ENCODE results near the gene DMC1.

DMC1 gene

DNA sequence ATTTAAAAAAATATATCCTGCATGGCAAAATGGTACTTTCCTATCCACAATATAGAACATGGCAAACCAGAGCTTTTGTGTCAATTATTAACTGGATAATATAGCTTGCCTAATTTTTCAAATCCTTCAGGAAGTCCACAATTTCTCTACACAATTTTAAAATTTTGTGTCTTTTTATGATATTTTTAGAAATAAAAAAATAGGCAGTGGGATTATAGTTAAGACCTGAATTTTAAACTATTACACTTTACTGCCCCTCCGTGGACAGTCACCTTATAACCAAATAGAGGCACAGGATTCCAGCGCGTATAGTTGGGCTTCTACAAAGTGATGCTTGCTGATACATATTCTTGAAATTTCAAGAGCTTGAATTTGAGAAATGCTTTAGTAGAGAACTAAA lies 2.1 kb upstream of the DMC1 start:
- H3K36me3 ChIP-seq, result no peaks in the 10 kb centered on the region
- H3K27me3 ChIP-seq, result peaks cover 13% of the 10 kb centered on the region
- TF ChIP-seq, protein P1, sequence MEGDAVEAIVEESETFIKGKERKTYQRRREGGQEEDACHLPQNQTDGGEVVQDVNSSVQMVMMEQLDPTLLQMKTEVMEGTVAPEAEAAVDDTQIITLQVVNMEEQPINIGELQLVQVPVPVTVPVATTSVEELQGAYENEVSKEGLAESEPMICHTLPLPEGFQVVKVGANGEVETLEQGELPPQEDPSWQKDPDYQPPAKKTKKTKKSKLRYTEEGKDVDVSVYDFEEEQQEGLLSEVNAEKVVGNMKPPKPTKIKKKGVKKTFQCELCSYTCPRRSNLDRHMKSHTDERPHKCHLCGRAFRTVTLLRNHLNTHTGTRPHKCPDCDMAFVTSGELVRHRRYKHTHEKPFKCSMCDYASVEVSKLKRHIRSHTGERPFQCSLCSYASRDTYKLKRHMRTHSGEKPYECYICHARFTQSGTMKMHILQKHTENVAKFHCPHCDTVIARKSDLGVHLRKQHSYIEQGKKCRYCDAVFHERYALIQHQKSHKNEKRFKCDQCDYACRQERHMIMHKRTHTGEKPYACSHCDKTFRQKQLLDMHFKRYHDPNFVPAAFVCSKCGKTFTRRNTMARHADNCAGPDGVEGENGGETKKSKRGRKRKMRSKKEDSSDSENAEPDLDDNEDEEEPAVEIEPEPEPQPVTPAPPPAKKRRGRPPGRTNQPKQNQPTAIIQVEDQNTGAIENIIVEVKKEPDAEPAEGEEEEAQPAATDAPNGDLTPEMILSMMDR (IDR thresholded peaks at IDR 0.05), result no peak

DNA sequence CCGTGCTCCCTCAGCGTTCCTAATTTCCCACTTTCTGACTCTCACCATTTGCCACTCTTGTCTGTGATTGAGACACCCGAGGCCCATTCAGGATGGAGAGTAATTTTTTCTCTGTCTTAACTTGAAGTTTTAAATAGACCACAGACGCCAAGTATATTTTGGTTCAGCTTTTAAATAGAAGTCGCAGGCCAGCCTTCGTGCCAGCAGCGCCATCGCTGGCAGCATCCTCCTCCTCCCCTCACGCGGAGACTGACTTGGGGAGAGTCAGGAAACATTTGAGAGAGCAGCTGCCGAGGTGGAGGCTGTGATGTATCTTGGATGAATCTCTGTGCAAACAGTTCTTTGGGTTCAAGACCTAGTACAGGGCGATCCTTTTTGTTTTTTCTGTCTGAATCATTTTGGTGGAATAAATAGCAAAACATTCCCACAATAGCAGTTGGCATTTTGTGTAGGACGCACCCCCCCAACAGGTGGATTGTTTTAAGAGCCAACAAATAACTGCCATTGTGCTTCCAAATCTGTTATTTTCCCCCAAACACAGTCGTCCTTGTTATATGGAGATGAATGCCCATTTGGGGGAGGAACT lies 889 bp upstream of the DMC1 start:
- TF ChIP-seq, protein P1 (IDR thresholded peaks at IDR 0.05), result no peak

More for the DNA sequence above, 2.1 kb upstream of the DMC1 start:
- no peaks in the 10 kb centered on the region for H3K9me3 ChIP-seq
- H3K4me3 ChIP-seq (ENCODE audit: low read depth in 1 of 2, low read length in 1 of 2), result no peak overlapping the region
- H3K4me1 ChIP-seq (ENCODE audit: control insufficient read depth in 1 of 2, insufficient read depth in 1 of 2, low read depth in 1 of 2, low read length in 1 of 2), result peaks cover 17 to 19% of the 10 kb centered on the region in 2 experiments
- H3K27ac ChIP-seq, result no peak overlapping the region

DNA sequence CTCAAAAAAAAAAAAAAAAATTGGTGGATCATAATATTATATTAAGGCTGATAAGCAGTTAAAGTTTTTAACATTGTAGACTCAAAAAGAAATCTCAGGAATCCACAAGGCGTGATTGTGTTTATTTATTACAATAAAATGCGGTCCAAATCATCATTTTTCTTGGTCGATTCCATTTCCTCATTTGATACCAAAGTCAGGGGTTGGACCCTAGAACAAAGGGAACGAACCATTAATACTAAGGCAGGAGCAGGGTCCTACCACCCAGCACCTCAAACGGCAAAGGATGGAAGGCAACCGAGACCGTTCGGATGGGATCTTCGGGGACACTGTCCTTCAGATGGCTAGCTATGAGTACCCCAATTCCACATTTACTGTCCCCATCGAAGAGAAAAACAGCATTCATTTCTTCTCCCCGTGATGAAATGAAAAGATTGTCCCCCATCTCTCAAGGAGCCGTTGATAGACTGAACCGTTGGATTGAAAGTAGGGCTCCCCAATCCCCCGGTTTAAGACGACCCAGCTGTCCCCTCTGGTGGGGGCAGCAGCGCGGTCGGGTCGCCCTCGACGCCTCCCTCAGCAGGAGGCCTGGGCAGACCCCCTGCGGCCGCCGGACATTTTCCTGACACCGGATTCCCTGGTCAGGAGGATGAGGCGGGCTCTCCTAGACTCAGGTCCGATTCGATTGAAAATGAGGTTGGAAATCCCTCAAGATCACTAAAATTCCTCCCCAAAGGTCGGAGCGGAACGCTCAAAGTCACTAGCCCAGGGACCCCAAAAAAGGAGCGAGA lies 607 bp downstream of the DMC1 start:
- no peaks in the 10 kb centered on the region for H3K9me3 ChIP-seq
- H3K27ac ChIP-seq, result no peak overlapping the region
- peaks cover 17 to 19% of the 10 kb centered on the region in 2 experiments for H3K4me1 ChIP-seq (ENCODE audit: control insufficient read depth in 1 of 2, insufficient read depth in 1 of 2, low read depth in 1 of 2, low read length in 1 of 2)
- no peaks in the 10 kb centered on the region for H3K36me3 ChIP-seq
- TF ChIP-seq, protein P1 (IDR thresholded peaks at IDR 0.05), result no peak
- peaks cover 13% of the 10 kb centered on the region for H3K27me3 ChIP-seq
- H3K4me3 ChIP-seq (ENCODE audit: low read depth in 1 of 2, low read length in 1 of 2), result peak overlapping the region; percentile 53 to 74

More for the DNA sequence above, 889 bp upstream of the DMC1 start:
- Histone ChIP-seq H3K9me3 (no peaks in the 10 kb centered on the region), H3K27me3 (peaks cover 13% of the 10 kb centered on the region), H3K27ac (peak overlapping the region; percentile 0), H3K4me3 (ENCODE audit: low read depth in 1 of 2, low read length in 1 of 2) (peak overlapping the region; percentile 62 to 74), H3K36me3 (no peaks in the 10 kb centered on the region), H3K4me1 (ENCODE audit: control insufficient read depth in 1 of 2, insufficient read depth in 1 of 2, low read depth in 1 of 2, low read length in 1 of 2) (peaks cover 17 to 19% of the 10 kb centered on the region in 2 experiments)

DNA sequence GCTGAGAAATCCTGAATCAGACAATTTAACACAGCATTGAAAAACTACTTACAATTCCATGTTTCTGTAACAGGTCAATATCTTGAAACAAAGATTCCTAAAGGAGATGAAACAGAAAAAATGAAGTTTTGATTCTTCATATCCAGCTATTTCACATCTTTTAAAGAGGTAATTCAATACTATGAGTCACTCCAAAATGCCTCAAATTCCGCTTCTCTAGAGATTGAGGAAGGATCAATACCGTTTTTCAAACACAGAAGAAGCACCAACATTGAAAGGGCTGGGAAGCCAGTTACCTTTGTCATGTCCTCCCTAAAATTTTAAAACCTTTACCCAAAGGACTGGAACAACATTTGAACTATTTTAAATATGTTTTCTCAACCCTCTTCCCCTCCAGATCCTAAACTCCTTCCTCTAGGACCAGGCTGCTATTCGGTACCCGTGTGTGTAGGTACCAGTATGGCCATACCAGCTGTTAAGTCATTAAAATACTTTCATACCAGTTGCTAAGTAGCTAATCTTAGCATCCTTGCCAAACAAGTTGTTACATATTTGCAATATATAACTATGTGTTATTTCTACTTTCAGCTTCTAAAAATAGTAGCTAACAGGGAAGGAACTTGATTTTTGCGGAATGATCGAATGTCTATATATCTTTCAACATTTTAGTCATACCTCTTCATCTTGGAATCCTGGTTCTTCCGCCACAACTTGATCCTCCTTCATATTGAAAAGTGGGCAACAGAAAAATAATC lies 2.3 kb downstream of the DMC1 start:
- H3K27me3 ChIP-seq, result peaks cover 12% of the 10 kb centered on the region
- TF ChIP-seq, protein P1 (IDR thresholded peaks at IDR 0.05), result no peak
- H3K4me1 ChIP-seq (ENCODE audit: control insufficient read depth in 1 of 2, insufficient read depth in 1 of 2, low read depth in 1 of 2, low read length in 1 of 2), result peaks cover 17 to 19% of the 10 kb centered on the region in 2 experiments
- no peaks in the 10 kb centered on the region for H3K9me3 ChIP-seq
- no peak overlapping the region for H3K27ac ChIP-seq
- H3K4me3 ChIP-seq (ENCODE audit: low read depth in 1 of 2, low read length in 1 of 2), result no peak overlapping the region
- no peaks in the 10 kb centered on the region for H3K36me3 ChIP-seq

DNA sequence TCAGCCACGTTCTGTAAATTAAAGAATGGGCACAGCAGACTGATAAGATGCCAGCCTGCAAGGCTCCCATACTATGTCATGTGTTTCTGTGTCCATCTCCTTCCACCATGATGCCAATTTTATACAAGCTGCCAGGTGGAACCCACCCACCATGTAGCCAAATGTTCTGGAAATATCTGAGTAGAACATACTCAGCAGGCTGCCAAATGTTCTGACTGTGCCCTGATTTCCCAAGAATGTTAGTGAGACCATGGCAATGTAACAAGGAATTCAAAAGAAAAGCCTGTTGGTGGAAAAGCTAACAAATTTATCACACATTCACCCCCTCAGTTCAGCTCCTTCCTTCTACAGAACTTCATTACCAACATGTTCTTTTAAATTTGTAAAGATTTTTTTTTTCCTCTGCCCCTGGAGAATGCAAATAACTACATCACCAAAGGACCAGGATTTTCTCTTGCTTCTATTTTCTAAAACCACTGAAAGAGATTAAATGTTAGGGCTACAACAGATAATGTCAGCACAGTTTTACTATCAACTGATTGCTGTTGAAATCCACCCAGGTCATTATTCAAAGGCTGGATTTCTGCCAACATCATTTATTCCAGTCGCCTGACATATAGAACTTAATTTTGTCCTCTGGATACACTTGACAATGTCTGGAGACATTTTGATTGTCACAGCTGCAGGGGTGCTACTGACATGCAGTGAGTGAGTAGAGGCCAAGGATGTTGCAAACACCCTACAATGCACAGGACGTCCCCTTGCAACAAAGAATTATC lies 3.1 kb downstream of the DMC1 start:
- TF ChIP-seq, protein P1 (IDR thresholded peaks at IDR 0.05), result no peak
- peaks cover 17 to 19% of the 10 kb centered on the region in 2 experiments for H3K4me1 ChIP-seq (ENCODE audit: control insufficient read depth in 1 of 2, insufficient read depth in 1 of 2, low read depth in 1 of 2, low read length in 1 of 2)
- H3K36me3 ChIP-seq, result no peaks in the 10 kb centered on the region
- H3K9me3 ChIP-seq, result no peaks in the 10 kb centered on the region
- H3K27me3 ChIP-seq, result peaks cover 7% of the 10 kb centered on the region
- no peak overlapping the region for H3K4me3 ChIP-seq (ENCODE audit: low read depth in 1 of 2, low read length in 1 of 2)
- H3K27ac ChIP-seq, result no peak overlapping the region

Data from neutrophil (primary cell).